ENCODE data around the gene AK5.

The AK5 gene

GRCh38 chr1:77544845-77545244, 263.0 kb downstream of the AK5 start:
- Mint-ChIP-seq H3K27me3 (ENCODE audit: low read depth, poor library complexity) (no peaks in the 10 kb centered on the region), H3K27ac (no peak overlapping the region), H3K36me3 (ENCODE audit: low read depth) (no peaks in the 10 kb centered on the region), H3K4me1 (peaks cover 18% of the 10 kb centered on the region), H3K9me3 (no peaks in the 10 kb centered on the region), H3K4me3 (no peak overlapping the region)
- DNase-seq: no peak
- TF ChIP-seq CTCF (IDR thresholded peaks at IDR 0.05): no peak

GRCh38 chr1:77545970-77546369, 264.2 kb downstream of the AK5 start:
- Mint-ChIP-seq H3K27ac (no peak overlapping the region), H3K4me1 (peaks cover 10% of the 10 kb centered on the region), H3K27me3 (ENCODE audit: low read depth, poor library complexity) (no peaks in the 10 kb centered on the region), H3K4me3 (no peak overlapping the region), H3K36me3 (ENCODE audit: low read depth) (no peaks in the 10 kb centered on the region), H3K9me3 (no peaks in the 10 kb centered on the region)
- DNase-seq: no peak
- no peak for TF ChIP-seq CTCF (IDR thresholded peaks at IDR 0.05)

GRCh38 chr1:77546890-77547289, 265.1 kb downstream of the AK5 start:
- H3K9me3 Mint-ChIP-seq: no peaks in the 10 kb centered on the region
- no peak for TF ChIP-seq CTCF (IDR thresholded peaks at IDR 0.05)
- peaks cover 10% of the 10 kb centered on the region for H3K4me1 Mint-ChIP-seq
- no peaks in the 10 kb centered on the region for H3K36me3 Mint-ChIP-seq (ENCODE audit: low read depth)
- H3K27ac Mint-ChIP-seq: no peak overlapping the region
- H3K27me3 Mint-ChIP-seq (ENCODE audit: low read depth, poor library complexity): peaks cover 1% of the 10 kb centered on the region
- no peak for DNase-seq
- H3K4me3 Mint-ChIP-seq: no peak overlapping the region

GRCh38 chr1:77548285-77548684, 266.5 kb downstream of the AK5 start:
- Mint-ChIP-seq H3K9me3 (no peaks in the 10 kb centered on the region), H3K36me3 (ENCODE audit: low read depth) (no peaks in the 10 kb centered on the region), H3K4me3 (no peak overlapping the region), H3K27ac (no peak overlapping the region), H3K27me3 (ENCODE audit: low read depth, poor library complexity) (peaks cover 3% of the 10 kb centered on the region), H3K4me1 (peaks cover 15% of the 10 kb centered on the region)
- no peak for DNase-seq
- no peak for TF ChIP-seq CTCF (IDR thresholded peaks at IDR 0.05)

- Mint-ChIP-seq H3K27me3 (ENCODE audit: low read depth, poor library complexity) (peaks cover 3% of the 10 kb centered on the region), H3K9me3 (no peaks in the 10 kb centered on the region), H3K36me3 (ENCODE audit: low read depth) (no peaks in the 10 kb centered on the region), H3K27ac (no peak overlapping the region), H3K4me1 (peaks cover 25% of the 10 kb centered on the region), H3K4me3 (no peak overlapping the region)
- TF ChIP-seq CTCF (IDR thresholded peaks at IDR 0.05): no peak
- DNase-seq: no peak
Observed at GRCh38 chr1:77550135-77550534, 268.3 kb downstream of the AK5 start.

- TF ChIP-seq CTCF (IDR thresholded peaks at IDR 0.05): no peak
- peaks cover 3% of the 10 kb centered on the region for H3K27me3 Mint-ChIP-seq (ENCODE audit: low read depth, poor library complexity)
- no peaks in the 10 kb centered on the region for H3K36me3 Mint-ChIP-seq (ENCODE audit: low read depth)
- no peak overlapping the region for H3K27ac Mint-ChIP-seq
- DNase-seq: no peak
- no peak overlapping the region for H3K4me3 Mint-ChIP-seq
- H3K4me1 Mint-ChIP-seq: peaks cover 15% of the 10 kb centered on the region
- no peaks in the 10 kb centered on the region for H3K9me3 Mint-ChIP-seq
Observed at GRCh38 chr1:77552626-77553025, 270.8 kb downstream of the AK5 start.
